G401 (cell line): ENCODE measurements around the gene BTRC. TPM values are rescaled to one million over a fixed set of nuclear protein-coding genes. Genes with fewer than 3 reads are reported as not detected.
"Not testable (repeated sequence)": the region's sequence is repeated elsewhere in the genome, so short reads cannot be mapped to it uniquely, and the experiment has no call there.

Experiments used
- DNase-seq: peaks from one replicate; pipeline ENCODE4 v3.0.0-alpha.2; 2015; ENCODE audit warnings: low spot score
- in situ Hi-C: cut with HindIII; loops from 2 replicates; pipeline ENCODE4 v1.10.0; 2016; ENCODE audit warnings: low sequenced_read_pairs, mixed read lengths
- total RNA-seq: library from RNA; depleted of rRNA; stranded (reverse); fragments of >200 nt; shearing (Covaris generic); gene quantifications from 2 replicates; pipeline ENCODE4 v1.2.3, GENCODE V29; 2014

Gene BTRC
- total RNA-seq, 1 experiment from 2014 or later, result 21.0 TPM

- no peak for DNase-seq
- in situ Hi-C loops, result no loop called here
Measured at GRCh38 chr10:101379663-101380352, 25.8 kb downstream of the BTRC start.

GRCh38 chr10:101380353-101381017 is 26.5 kb downstream of the BTRC start:
- DNase-seq, result no peak
- in situ Hi-C loops, result no loop called here

- peak; percentile 39 for DNase-seq
- in situ Hi-C loops, result no loop called here
Measured at GRCh38 chr10:101385866-101386658, 32.1 kb downstream of the BTRC start.

- in situ Hi-C loops, result no loop called here
- DNase-seq, result no peak
Measured at GRCh38 chr10:101386659-101387259, 32.8 kb downstream of the BTRC start.

- in situ Hi-C loops, result no loop called here
- no peak for DNase-seq
Measured at GRCh38 chr10:101388676-101389276, 34.8 kb downstream of the BTRC start.

GRCh38 chr10:101389532-101389931 is 35.6 kb downstream of the BTRC start:
- DNase-seq, in situ Hi-C loops: not testable (repeated sequence)

GRCh38 chr10:101389986-101390531 is 36.1 kb downstream of the BTRC start:
- DNase-seq, result no peak
- in situ Hi-C loops, result no loop called here

GRCh38 chr10:101393378-101393777 is 39.4 kb downstream of the BTRC start:
- in situ Hi-C loops, result no loop called here
- DNase-seq, result no peak

- in situ Hi-C loops, result no loop called here
- no peak for DNase-seq
Measured at GRCh38 chr10:101394524-101395133, 40.7 kb downstream of the BTRC start.

GRCh38 chr10:101397140-101397539 is 43.2 kb downstream of the BTRC start:
- in situ Hi-C loops, result no loop called here
- peak; percentile 27 for DNase-seq

GRCh38 chr10:101400585-101400984 is 46.6 kb downstream of the BTRC start:
- in situ Hi-C loops, result no loop called here
- DNase-seq, result no peak

GRCh38 chr10:101402711-101403110 is 48.7 kb downstream of the BTRC start:
- in situ Hi-C loops, result no loop called here
- DNase-seq, result no peak

- DNase-seq, result no peak
- in situ Hi-C loops, result no loop called here
Measured at GRCh38 chr10:101403161-101403560, 49.2 kb downstream of the BTRC start.

- in situ Hi-C loops, result no loop called here
- peak; percentile 65 for DNase-seq
Measured at GRCh38 chr10:101405001-101405400, 51.0 kb downstream of the BTRC start.

GRCh38 chr10:101411598-101411997 is 57.6 kb downstream of the BTRC start:
- in situ Hi-C loops, result no loop called here
- DNase-seq, result no peak

GRCh38 chr10:101414034-101414433 is 60.1 kb downstream of the BTRC start:
- DNase-seq, result no peak
- in situ Hi-C loops, result no loop called here

- DNase-seq, result no peak
Measured at GRCh38 chr10:101415884-101416283, 61.9 kb downstream of the BTRC start.

GRCh38 chr10:101421967-101422366 is 68.0 kb downstream of the BTRC start:
- DNase-seq, in situ Hi-C loops: not testable (repeated sequence)

More at GRCh38 chr10:101415884-101416283, 61.9 kb downstream of the BTRC start:
- in situ Hi-C loops, result no loop called here

- in situ Hi-C loops, result no loop called here
- no peak for DNase-seq
Measured at GRCh38 chr10:101425535-101425934, 71.6 kb downstream of the BTRC start.
